HepG2 (cell line): ENCODE data around the gene EMILIN1. TPM values are rescaled to one million over a fixed set of nuclear protein-coding genes. Genes with fewer than 3 reads are reported as not detected.

ENCODE experiments used
- ATAC-seq: fragments of 200-7000 bp; cut with Tn5 transposase; 3 replicates; pipeline ENCODE4 v1.9.1; 2020; ENCODE audit warnings: mild to moderate bottlenecking, moderate library complexity
- BruUV-seq: library from RNA; stranded (reverse); fragments of 400-500 nt; replicated peaks from 2 replicates; lab custom pipeline; 2021; lab: Mats Ljungman, UMichigan
- CTCF ChIA-PET: fragments of 300-600 bp; formaldehyde crosslinking; extraction: SDS; loops from one replicate; lab custom pipeline; 2021; ENCODE audit warnings: low total read pairs, inconsistent platforms, low intra/inter-chr PET ratio; lab: Yijun Ruan, JAX
- POLR2A ChIA-PET: fragments of 350-600 bp; sonication (Branson Sonifier 250); formaldehyde crosslinking; loops from one replicate; lab custom pipeline; 2020; ENCODE audit warnings: antibody characterized with exemption, inconsistent platforms; lab: Yijun Ruan, JAX
- DNase-seq: peaks from one replicate; pipeline ENCODE4 v3.0.0-alpha.2; 2015; ENCODE audit warnings: low spot score
- FAIRE-seq: peaks from 3 replicates; lab custom pipeline; 2011; peaks lifted over from hg19 to GRCh38; lab: Jason Lieb, UNC
- H2AFZ ChIP-seq: one replicate; pipeline ENCODE4 v1.6.1; 2011; ENCODE audit warnings: low read length, inconsistent platforms
- H3K27ac ChIP-seq: fragments of 300-600 bp; 3 replicates; pipeline ENCODE4 v1.8.0; 2011; ENCODE audit warnings: mixed run types, mild to moderate bottlenecking, mixed read lengths, low read length, inconsistent platforms; ENCODE audit not compliant: insufficient read depth; ENCODE audit errors: extremely low read length
- H3K27me3 ChIP-seq, 2 experiments: fragments of 200-600 bp in 1 of 2; 2 replicates in 1 of 2; 3 replicates in 1 of 2; pipeline versions ENCODE4 v1.6.0 to v1.8.0; 2011; ENCODE audit warnings: low read length in 2 of 2, mild to moderate bottlenecking in 2 of 2, moderate library complexity in 2 of 2, inconsistent platforms in 1 of 2; ENCODE audit not compliant: insufficient read depth in 2 of 2, control insufficient read depth in 1 of 2
- H3K36me3 ChIP-seq, 2 experiments: fragments of 200-600 bp in 1 of 2; replicated peaks in 1 of 2; 2 replicates in 1 of 2; 3 replicates in 1 of 2; pipeline versions ENCODE4 v1.5.1 to v1.8.0; 2011; ENCODE audit warnings: low read length in 2 of 2, inconsistent platforms in 1 of 2; ENCODE audit not compliant: insufficient read depth in 2 of 2, control insufficient read depth in 1 of 2
- H3K4me1 ChIP-seq: 2 replicates; pipeline ENCODE4 v1.5.1; 2012; ENCODE audit warnings: low read length, inconsistent platforms; ENCODE audit not compliant: insufficient read depth
- H3K4me2 ChIP-seq: 2 replicates; pipeline ENCODE4 v1.6.0; 2011; ENCODE audit warnings: low read depth, low read length, inconsistent platforms
- H3K4me3 ChIP-seq, 3 experiments: fragments of 200-600 bp in 1 of 3; sonication (generic), shearing (Covaris generic) in 1 of 3; replicated peaks in 1 of 3; 2 replicates each; pipeline ENCODE4 v1.5.1; 2011 to 2016; ENCODE audit warnings: low read length in 3 of 3, inconsistent platforms in 2 of 3, low read depth in 2 of 3, mild to moderate bottlenecking in 2 of 3, control low read depth in 1 of 3, mixed read lengths in 1 of 3; ENCODE audit not compliant: insufficient read depth in 1 of 3
- H3K79me2 ChIP-seq: one replicate; pipeline ENCODE4 v1.6.1; 2011; ENCODE audit warnings: low read length, inconsistent platforms; ENCODE audit not compliant: insufficient read depth
- H3K9ac ChIP-seq: 2 replicates; pipeline ENCODE4 v1.6.0; 2011; ENCODE audit warnings: mild to moderate bottlenecking, low read depth, low read length, inconsistent platforms; ENCODE audit not compliant: insufficient read depth
- H3K9me3 ChIP-seq: 2 replicates; pipeline ENCODE4 v1.5.1; 2012; ENCODE audit warnings: mild to moderate bottlenecking, low read length
- H4K20me1 ChIP-seq: 2 replicates; pipeline ENCODE4 v1.6.0; 2011; ENCODE audit warnings: inconsistent platforms, mild to moderate bottlenecking, low read length, moderate library complexity; ENCODE audit not compliant: insufficient read depth
- HNF1A ChIP-seq, 2 experiments: sonication (generic) in 1 of 2; formaldehyde crosslinking in 1 of 2; IDR thresholded peaks; 2 replicates each; pipeline versions ENCODE4 v1.4.0 to v1.6.1; 2016 to 2020; ENCODE audit warnings: borderline replicate concordance in 1 of 2, low read depth in 1 of 2, mild to moderate bottlenecking in 1 of 2, missing genetic modification reagents in 1 of 2
- IKZF1 ChIP-seq: fragments of 450-650 bp; IDR thresholded peaks from 2 replicates; pipeline ENCODE4 v1.7.1; 2016
- ISX ChIP-seq: sonication (generic); formaldehyde crosslinking; conservative IDR thresholded peaks from 2 replicates; pipeline ENCODE4 v1.5.0; 2020; ENCODE audit warnings: missing genetic modification reagents
- JDP2 ChIP-seq: sonication (generic); formaldehyde crosslinking; IDR thresholded peaks from 2 replicates; pipeline ENCODE4 v1.8.1; 2022; ENCODE audit warnings: missing genetic modification reagents, borderline replicate concordance
- MAFF ChIP-seq: IDR thresholded peaks from 2 replicates; pipeline ENCODE4 v1.6.1; 2011; ENCODE audit warnings: low read depth, low read length, improper control_type of control experiment
- NFYC ChIP-seq: IDR thresholded peaks from 2 replicates; pipeline ENCODE4 v1.6.1; 2016; ENCODE audit warnings: missing genetic modification reagents, missing compliant biosample characterization
- NR3C1 ChIP-seq: sonication (generic); formaldehyde crosslinking; IDR thresholded peaks from 2 replicates; pipeline ENCODE4 v1.4.0; 2020; ENCODE audit warnings: missing genetic modification reagents
- SNAPC5 ChIP-seq: sonication (generic); formaldehyde crosslinking; IDR thresholded peaks from 2 replicates; pipeline ENCODE4 v1.8.1; 2023; ENCODE audit warnings: mild to moderate bottlenecking, missing genetic modification reagents, borderline replicate concordance
- SSRP1 ChIP-seq: IDR thresholded peaks from 2 replicates; pipeline ENCODE4 v1.6.1; 2016; ENCODE audit warnings: control low read depth
- TEAD3 ChIP-seq: optimal IDR thresholded peaks from 2 replicates; pipeline ENCODE3; 2016; ENCODE audit warnings: borderline replicate concordance
- ZBTB39 ChIP-seq: sonication (generic); formaldehyde crosslinking; IDR thresholded peaks from 2 replicates; pipeline ENCODE4 v1.5.0; 2020; ENCODE audit warnings: missing genetic modification reagents
- ZNF24 ChIP-seq: fragments of 450-650 bp; IDR thresholded peaks from 2 replicates; pipeline ENCODE4 v1.6.1; 2017; ENCODE audit warnings: antibody characterized with exemption, mild to moderate bottlenecking
- ZNF276 ChIP-seq: sonication (generic); formaldehyde crosslinking; IDR thresholded peaks from 2 replicates; pipeline ENCODE4 v1.4.0; 2020; ENCODE audit warnings: mild to moderate bottlenecking, low read depth, missing genetic modification reagents
- ZNF607 ChIP-seq: sonication (generic); formaldehyde crosslinking; IDR thresholded peaks from 2 replicates; pipeline ENCODE4 v1.5.1; 2020; ENCODE audit warnings: missing genetic modification reagents, mild to moderate bottlenecking, borderline replicate concordance
- ZSCAN12 ChIP-seq: sonication (generic); formaldehyde crosslinking; IDR thresholded peaks from 2 replicates; pipeline ENCODE4 v1.9.0; 2021; ENCODE audit warnings: mild to moderate bottlenecking, missing genetic modification reagents
- WGBS: methylation state at CpG from one replicate; pipeline ENCODE4 v1.1.6; 2017; ENCODE audit warnings: low lambda C conversion rate; 5-methylcytosine and 5-hydroxymethylcytosine counted together
- in situ Hi-C: cut with HindIII; loops from 2 replicates; pipeline ENCODE4 v1.10.0; 2017; ENCODE audit warnings: low pct_unique_long_range_greater_than_20kb; ENCODE audit not compliant: extremely low pct_ligation_motif_present
- intact Hi-C: fragments of 100-400 bp; cut with micrococcal nuclease; formaldehyde crosslinking; loops from one replicate; pipeline ENCODE4 v1.10.0; 2022; ENCODE audit not compliant: unreplicated experiment
- polyA plus RNA-seq, 8 experiments: library from polyadenylated mRNA; depleted of rRNA in 3 of 8; stranded (reverse) in 7 of 8; unstranded in 1 of 8; fragments of >200 nt; fragmentation: Illumina TruSeq in 4 of 8; extraction: Trizol in 4 of 8; gene quantifications; 2 replicates each; pipeline versions ENCODE4 v1.2.1 to v1.2.3, GENCODE V29; 2011 to 2016; ENCODE audit warnings: low read depth in 4 of 8, missing spikeins in 1 of 8, mixed read lengths in 1 of 8; ENCODE audit not compliant: insufficient read depth in 1 of 8
- total RNA-seq, 5 experiments: library from RNA; depleted of rRNA; stranded (reverse); fragments of >200 nt; fragmentation: Illumina TruSeq; extraction: Trizol; gene quantifications; 2 replicates each; pipeline ENCODE4 v1.2.3, GENCODE V29; 2016; ENCODE audit warnings: low read depth in 1 of 5

The EMILIN1 gene
- total and polyA plus RNA-seq, 2 of the 13 experiments (the other 11 are each of a cell fraction or from before 2014, with no cell fraction given): 8.1 to 9.7 TPM

- Histone ChIP-seq H3K9ac (peak within 1 kb of the TSS; percentile 97), H3K79me2 (peaks cover 49% of the 10 kb centered on the region), H2AFZ (peak within 1 kb of the TSS; percentile 77), H3K4me2 (peak within 1 kb of the TSS; percentile 93), H3K36me3 (peaks cover 26 to 36% of the 10 kb centered on the region in 2 experiments), H3K4me3 (peak within 1 kb of the TSS; percentile 82 to 97 (median 97)), H3K4me1 (peaks cover 59% of the 10 kb centered on the region), H4K20me1 (no peaks in the 10 kb centered on the region; the same call in 1 of the 2 replicates), H3K27me3 (no peaks in the 10 kb centered on the region; a peak in 1 of 5 replicates), H3K9me3 (no peaks in the 10 kb centered on the region), H3K27ac (peak within 1 kb of the TSS; percentile 72)
- ATAC-seq: peak; percentile 97
- 1% methylated on average over 56 of the region's 76 CpGs for WGBS
- no TSS peak for BruUV-seq
- no peak for FAIRE-seq
- POLR2A ChIA-PET: interaction anchor here (0.6 to 4.8 kb wide), 11 partner anchors 13 to 61 kb away, joined by 3 to 59 read pairs (median 4); partner anchors contain the start of genes AGBL5 and OST4
- intact Hi-C loops: loop anchor here (1.0 to 10.0 kb wide), 2 partner anchors 18 to 52 kb away; partner anchors contain the start of gene KHK
- CTCF ChIA-PET: no interaction called here
- in situ Hi-C loops: no loop called here
- DNase-seq: peak; percentile 85
- TF ChIP-seq NR3C1 (CRISPR knock-in tag) (no peak), NFYC (CRISPR knock-in tag) (peak; percentile 44; the same call in 1 of the 2 replicates), ZNF607 (CRISPR knock-in tag) (peak; percentile 98; the same call in 1 of the 2 replicates), SNAPC5 (CRISPR knock-in tag) (no peak), SSRP1 (CRISPR knock-in tag) (peak; percentile 67; the same call in 1 of the 2 replicates), IKZF1 (no peak), HNF1A (IDR thresholded peaks at IDR 0.05; ENCODE audit: low read depth) (no peak), HNF1A (CRISPR knock-in tag; IDR thresholded peaks at IDR 0.05; ENCODE audit: borderline replicate concordance) (peak; percentile 44), MAFF (no peak), JDP2 (CRISPR knock-in tag) (peak; percentile 28; the same call in 1 of the 2 replicates), ZNF276 (CRISPR knock-in tag) (peak; percentile 68; the same call in 1 of the 2 replicates), TEAD3 (CRISPR knock-in tag) (peak; percentile 30), ZNF24 (no peak), ISX (CRISPR knock-in tag) (0 out of 2 replicates have a peak, but pooled peaks have one; percentile 42), ZBTB39 (no peak), ZSCAN12 (CRISPR knock-in tag) (peak; percentile 80; the same call in 1 of the 2 replicates)
These were observed 45.7 kb upstream of the EMILIN1 start, which contains the start of gene TMEM214 for GRCh38 chr2:27032495-27033252. Gene TMEM214, plus strand, starts transcription at chr2:27032965. Its CDS starts 51 bp downstream, at chr2:27033016.
